ENCODE data around the gene ADAR.

DNA sequence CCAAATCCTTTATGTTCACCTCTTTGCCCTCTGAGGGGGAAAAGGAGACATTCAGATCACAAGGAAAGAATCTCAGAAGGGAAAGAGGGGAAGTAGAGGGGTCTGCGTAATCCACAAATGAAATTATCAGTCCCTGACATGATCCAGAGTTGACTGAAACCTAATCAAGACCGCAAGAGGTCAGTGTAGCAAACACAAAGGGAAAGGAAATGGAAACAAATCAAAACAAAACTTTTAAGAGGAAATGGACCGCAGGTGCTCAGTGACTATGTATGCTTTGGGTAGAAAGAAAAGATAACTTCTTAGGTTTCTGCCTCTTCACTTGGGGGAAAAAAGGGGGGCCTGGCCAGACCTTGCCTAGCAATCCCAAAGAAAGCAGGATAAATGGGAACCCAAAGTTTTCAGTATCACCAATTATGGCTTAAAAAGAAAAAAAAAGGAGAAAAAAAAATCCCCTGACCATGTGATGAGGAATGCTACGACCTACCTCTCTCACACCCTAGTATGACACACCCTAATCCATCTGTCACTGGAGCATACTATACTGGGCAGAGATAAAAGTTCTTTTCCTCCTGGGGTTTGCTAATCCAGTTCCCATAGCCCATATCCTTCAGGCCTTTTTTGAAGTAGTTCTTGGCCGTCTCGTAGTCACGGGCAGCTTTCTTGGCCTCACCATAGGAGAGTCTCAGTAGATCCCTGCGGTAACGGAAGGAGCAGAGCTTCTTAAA, 23.6 kb downstream of the ADAR start:
- TF ChIP-seq EZH2phosphoT487 (IDR thresholded peaks at IDR 0.05; ENCODE audit: insufficient read depth, low read depth) (no peak), EZH2 (IDR thresholded peaks at IDR 0.05; ENCODE audit: insufficient read depth, poor library complexity, severe bottlenecking) (no peak)
